SK-N-SH treated with all-trans-retinoic acid at 6 μM for 48 hours (cell line): Measurements from ENCODE around the gene SH2B3.

Source experiments
- CREB5 ChIP-seq: fragments of 250-450 bp; sonication (Bioruptor Pico); IDR thresholded peaks from 2 replicates; pipeline ENCODE4 v1.5.1; 2020; ENCODE audit warnings: low read depth, mild to moderate bottlenecking, moderate library complexity
- CSRNP3 ChIP-seq: fragments of 250-450 bp; sonication (Bioruptor Pico); IDR thresholded peaks from 2 replicates; pipeline ENCODE4 v1.5.1; 2021; ENCODE audit warnings: mild to moderate bottlenecking, moderate library complexity
- PATZ1 ChIP-seq: fragments of 250-450 bp; sonication (Bioruptor Pico); IDR thresholded peaks from 2 replicates; pipeline ENCODE4 v1.8.0; 2020; ENCODE audit warnings: mild to moderate bottlenecking, moderate library complexity, borderline replicate concordance
- RARB ChIP-seq: fragments of 250-450 bp; sonication (Bioruptor Pico); IDR thresholded peaks from 2 replicates; pipeline ENCODE4 v1.8.0; 2021; ENCODE audit warnings: mild to moderate bottlenecking, moderate library complexity
- SNAI2 ChIP-seq: fragments of 250-450 bp; sonication (Bioruptor Pico); IDR thresholded peaks from 2 replicates; pipeline ENCODE4 v1.5.0; 2020; ENCODE audit warnings: mild to moderate bottlenecking, moderate library complexity
- TSHZ2 ChIP-seq: fragments of 250-450 bp; sonication (Bioruptor Pico); IDR thresholded peaks from 2 replicates; pipeline ENCODE4 v1.5.0; 2020; ENCODE audit warnings: mild to moderate bottlenecking, moderate library complexity
- ZC3H10 ChIP-seq: fragments of 250-450 bp; sonication (Bioruptor Pico); IDR thresholded peaks from 2 replicates; pipeline ENCODE4 v1.5.1; 2021; ENCODE audit warnings: mild to moderate bottlenecking, moderate library complexity
- ZFP3 ChIP-seq: fragments of 250-450 bp; sonication (Bioruptor Pico); IDR thresholded peaks from 2 replicates; pipeline ENCODE4 v1.5.0; 2020; ENCODE audit warnings: mild to moderate bottlenecking, moderate library complexity
- ZNF565 ChIP-seq: fragments of 450-650 bp; formaldehyde crosslinking; conservative IDR thresholded peaks from 2 replicates; pipeline ENCODE4 v1.5.0; 2020; ENCODE audit warnings: low read depth, mild to moderate bottlenecking, moderate library complexity
- ZNF8 ChIP-seq: fragments of 450-650 bp; formaldehyde crosslinking; IDR thresholded peaks from 2 replicates; pipeline ENCODE4 v1.5.0; 2020; ENCODE audit warnings: mild to moderate bottlenecking, moderate library complexity

- no peak for TF ChIP-seq CSRNP3 (CRISPR knock-in tag)
- TF ChIP-seq ZFP3 (CRISPR knock-in tag) = no peak
- no peak for TF ChIP-seq ZNF8
- TF ChIP-seq PATZ1 (CRISPR knock-in tag) = no peak
- TF ChIP-seq CREB5 (CRISPR knock-in tag) = no peak
- TF ChIP-seq TSHZ2 (CRISPR knock-in tag) = no peak
- no peak for TF ChIP-seq ZNF565 (CRISPR knock-in tag)
- TF ChIP-seq RARB (CRISPR knock-in tag) = no peak
- TF ChIP-seq ZC3H10 (CRISPR knock-in tag) = no peak
- TF ChIP-seq SNAI2 = no peak
These were observed 37.4 kb upstream of the SH2B3 start for GRCh38 chr12:111368291-111368787.
